Skeletal muscle cell (primary cell): ENCODE data around the gene PRR3.

ENCODE experiments used
- DNase-seq: peaks from one replicate; pipeline ENCODE4 v3.0.0-alpha.2; 2010; ENCODE audit warnings: low read depth
- H3K4me3 ChIP-seq: 2 replicates; pipeline ENCODE4 v1.5.1; 2011; ENCODE audit warnings: low read depth, mild to moderate bottlenecking, control low read depth, low read length, moderate library complexity

Gene PRR3

GRCh38 chr6:30533460-30534294, 23.4 kb upstream of the PRR3 start:
- no peak overlapping the region for H3K4me3 ChIP-seq
- no peak for DNase-seq

- DNase-seq, result no peak
- no peak overlapping the region for H3K4me3 ChIP-seq
Observed at GRCh38 chr6:30537931-30538330, 19.2 kb upstream of the PRR3 start.

- peak; percentile 58 for DNase-seq
- no peak overlapping the region for H3K4me3 ChIP-seq
Observed at GRCh38 chr6:30541515-30542403, 15.3 kb upstream of the PRR3 start.

- H3K4me3 ChIP-seq, result no peak overlapping the region
- DNase-seq, result no peak
Observed at GRCh38 chr6:30542404-30542725, 14.7 kb upstream of the PRR3 start.

GRCh38 chr6:30542915-30543314, 14.2 kb upstream of the PRR3 start:
- no peak for DNase-seq
- H3K4me3 ChIP-seq, result no peak overlapping the region

GRCh38 chr6:30543821-30544220, 13.3 kb upstream of the PRR3 start:
- H3K4me3 ChIP-seq, result no peak overlapping the region
- DNase-seq, result no peak

GRCh38 chr6:30544666-30545272, 12.3 kb upstream of the PRR3 start:
- no peak overlapping the region for H3K4me3 ChIP-seq
- DNase-seq, result peak; percentile 43

- H3K4me3 ChIP-seq, result no peak overlapping the region
- DNase-seq, result no peak
Observed at GRCh38 chr6:30547454-30547853, 9.6 kb upstream of the PRR3 start.

GRCh38 chr6:30548375-30548774, 8.7 kb upstream of the PRR3 start:
- no peak overlapping the region for H3K4me3 ChIP-seq
- peak; percentile 75 for DNase-seq

GRCh38 chr6:30554404-30554803, 2.7 kb upstream of the PRR3 start:
- H3K4me3 ChIP-seq, result peak overlapping the region; percentile 99
- DNase-seq, result no peak

GRCh38 chr6:30554962-30555815, 1.9 kb upstream of the PRR3 start:
- peak overlapping the region; percentile 99 for H3K4me3 ChIP-seq
- DNase-seq, result no peak

GRCh38 chr6:30555816-30556065, 1.4 kb upstream of the PRR3 start:
- H3K4me3 ChIP-seq, result peak overlapping the region; percentile 99
- no peak for DNase-seq

GRCh38 chr6:30556066-30556905, 809 bp upstream of the PRR3 start, which contains the start of gene GNL1:
Gene GNL1, minus strand, starts transcription at chr6:30556489. Its CDS starts 286 bp downstream, at chr6:30556203.
- H3K4me3 ChIP-seq, result peak within 1 kb of the TSS; percentile 99
- DNase-seq, result peak; percentile 64

GRCh38 chr6:30557683-30557981, 537 bp downstream of the PRR3 start:
- H3K4me3 ChIP-seq, result peak overlapping the region; percentile 99
- DNase-seq, result no peak

GRCh38 chr6:30560930-30561329, 3.8 kb downstream of the PRR3 start:
- DNase-seq, result no peak

GRCh38 chr6:30562470-30563425, 5.7 kb downstream of the PRR3 start:
- no peak overlapping the region for H3K4me3 ChIP-seq
- DNase-seq, result no peak

More at GRCh38 chr6:30560930-30561329, 3.8 kb downstream of the PRR3 start:
- H3K4me3 ChIP-seq, result no peak overlapping the region

- DNase-seq, result no peak
- no peak overlapping the region for H3K4me3 ChIP-seq
Observed at GRCh38 chr6:30564114-30564513, 7.0 kb downstream of the PRR3 start.

- H3K4me3 ChIP-seq, result no peak overlapping the region
- no peak for DNase-seq
Observed at GRCh38 chr6:30565772-30566171, 8.7 kb downstream of the PRR3 start.
